RKO (cell line): ENCODE results near the gene CHEK2.
"Not testable (repeated sequence)": the region's sequence is repeated elsewhere in the genome, so short reads cannot be mapped to it uniquely, and the experiment has no call there.

Experiments used
- DNase-seq: peaks from one replicate; pipeline ENCODE4 v3.0.0-alpha.2; 2016; ENCODE audit warnings: low spot score

The CHEK2 gene

GRCh38 chr22:28741785-28742561 is at the start of gene CHEK2, which contains the start of gene HSCB:
TSS of gene CHEK2 (minus strand) at chr22:28741820. CDS start at chr22:28734721, 7,099 bp downstream.
TSS of gene HSCB (plus strand) at chr22:28742039. CDS start at chr22:28742096, 57 bp downstream.
- peak; percentile 99 for DNase-seq

- DNase-seq, result no peak
These were observed 49.5 kb upstream of the CHEK2 start for GRCh38 chr22:28791124-28791523.

DNA sequence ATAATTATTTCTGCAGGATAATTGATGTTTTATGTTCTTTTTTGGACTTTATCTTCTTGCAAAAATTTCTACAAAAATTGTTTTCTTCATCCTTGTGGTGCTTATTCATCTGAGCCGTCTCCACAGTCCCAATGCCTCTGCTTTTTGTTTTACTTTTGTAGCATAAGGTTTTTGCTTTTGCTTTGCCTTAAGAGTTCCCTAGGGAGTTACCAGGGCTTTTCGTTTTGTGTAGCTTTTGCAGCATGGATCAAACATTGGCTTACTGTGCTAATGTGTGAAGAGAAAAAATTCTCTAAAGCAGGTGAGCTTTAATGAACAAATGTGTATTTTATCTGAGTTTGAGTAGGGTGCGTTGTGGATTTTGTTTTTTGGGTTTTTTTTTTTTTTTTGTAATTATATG is 47.0 kb upstream of the CHEK2 start:
- DNase-seq, result no peak

DNA sequence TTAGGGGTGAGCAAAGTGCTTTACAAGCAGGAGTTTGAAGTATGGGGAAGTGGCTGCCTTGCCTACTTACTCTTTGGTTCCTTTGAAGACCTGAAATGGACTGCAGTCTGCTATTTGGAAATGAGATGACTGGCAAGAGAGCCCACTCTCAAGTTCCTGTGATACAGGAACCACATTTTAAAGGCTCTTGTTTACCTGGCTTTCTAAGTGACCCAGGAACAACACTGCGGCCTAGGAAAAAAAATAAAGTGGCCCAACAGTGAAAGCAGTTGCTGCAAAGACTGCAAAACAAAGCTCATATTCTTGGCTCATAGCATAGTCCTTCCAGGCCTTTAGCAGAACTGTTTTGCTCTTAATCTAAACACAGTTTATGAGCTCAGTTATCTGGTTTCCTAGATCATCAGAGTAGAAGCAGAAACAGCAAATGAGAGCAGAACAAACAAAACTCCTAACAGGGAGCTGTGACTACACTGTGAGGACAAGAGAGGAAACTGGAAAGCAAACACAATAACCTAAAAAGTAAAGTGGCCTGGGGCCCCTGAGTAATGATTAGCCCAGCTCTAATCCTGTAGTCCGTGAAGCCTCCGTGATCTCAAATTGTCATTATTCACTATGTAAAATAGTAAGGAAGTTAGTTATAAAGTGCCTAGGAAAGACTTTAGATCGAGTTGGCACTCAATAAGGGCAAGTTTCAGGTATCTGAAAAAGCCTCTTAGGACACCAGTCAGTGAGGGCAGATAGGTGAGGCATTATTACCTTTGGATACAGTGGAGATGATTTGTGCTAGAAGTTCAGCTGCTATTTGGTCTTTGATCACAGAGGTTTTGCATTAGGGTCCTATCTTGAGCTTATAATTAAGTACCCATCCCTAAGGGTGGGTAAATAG is 42.4 kb upstream of the CHEK2 start:
- DNase-seq, result no peak

- no peak for DNase-seq
These were observed 38.7 kb upstream of the CHEK2 start for GRCh38 chr22:28780296-28780695.

DNA sequence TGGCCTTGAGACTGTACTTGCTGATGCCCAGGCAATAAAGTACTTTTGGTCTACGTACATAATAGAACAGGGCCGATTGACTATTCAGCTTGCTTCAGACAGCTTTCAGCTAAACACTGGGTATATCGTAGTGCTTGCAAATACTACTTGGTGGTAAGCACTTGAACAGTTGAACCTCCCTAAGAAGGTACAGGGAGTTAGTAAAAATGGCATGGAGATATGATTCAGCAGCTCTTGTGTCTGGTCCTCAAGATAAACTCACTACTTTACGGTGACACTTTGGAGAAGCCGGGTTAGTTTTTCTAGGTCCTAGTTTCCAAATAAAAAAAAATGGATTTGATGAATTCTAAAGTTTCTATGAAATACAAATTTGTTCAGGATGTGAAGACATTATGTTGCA is 38.2 kb upstream of the CHEK2 start:
- no peak for DNase-seq

DNA sequence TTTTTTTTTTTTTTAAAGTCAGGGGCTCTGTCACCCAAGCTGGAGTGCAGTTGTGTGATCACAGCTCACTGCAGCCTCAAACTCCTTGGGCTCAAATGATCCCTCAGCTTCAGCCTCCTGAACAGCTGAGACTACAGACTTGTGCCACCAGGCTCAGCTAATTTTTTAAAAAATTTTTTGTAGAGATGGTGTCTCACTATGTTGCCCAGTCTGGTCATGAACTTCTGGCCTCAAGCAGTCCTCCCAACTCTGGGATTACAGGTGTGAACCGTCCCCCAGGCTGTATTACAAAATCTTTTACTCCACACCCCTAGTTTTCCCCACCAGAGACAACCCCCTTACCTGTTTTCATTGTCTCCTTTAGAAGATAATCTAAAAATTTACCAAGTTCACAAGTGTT is 32.8 kb upstream of the CHEK2 start:
- no peak for DNase-seq

- DNase-seq, result peak; percentile 56
These were observed 31.8 kb upstream of the CHEK2 start for GRCh38 chr22:28773461-28773867.

DNA sequence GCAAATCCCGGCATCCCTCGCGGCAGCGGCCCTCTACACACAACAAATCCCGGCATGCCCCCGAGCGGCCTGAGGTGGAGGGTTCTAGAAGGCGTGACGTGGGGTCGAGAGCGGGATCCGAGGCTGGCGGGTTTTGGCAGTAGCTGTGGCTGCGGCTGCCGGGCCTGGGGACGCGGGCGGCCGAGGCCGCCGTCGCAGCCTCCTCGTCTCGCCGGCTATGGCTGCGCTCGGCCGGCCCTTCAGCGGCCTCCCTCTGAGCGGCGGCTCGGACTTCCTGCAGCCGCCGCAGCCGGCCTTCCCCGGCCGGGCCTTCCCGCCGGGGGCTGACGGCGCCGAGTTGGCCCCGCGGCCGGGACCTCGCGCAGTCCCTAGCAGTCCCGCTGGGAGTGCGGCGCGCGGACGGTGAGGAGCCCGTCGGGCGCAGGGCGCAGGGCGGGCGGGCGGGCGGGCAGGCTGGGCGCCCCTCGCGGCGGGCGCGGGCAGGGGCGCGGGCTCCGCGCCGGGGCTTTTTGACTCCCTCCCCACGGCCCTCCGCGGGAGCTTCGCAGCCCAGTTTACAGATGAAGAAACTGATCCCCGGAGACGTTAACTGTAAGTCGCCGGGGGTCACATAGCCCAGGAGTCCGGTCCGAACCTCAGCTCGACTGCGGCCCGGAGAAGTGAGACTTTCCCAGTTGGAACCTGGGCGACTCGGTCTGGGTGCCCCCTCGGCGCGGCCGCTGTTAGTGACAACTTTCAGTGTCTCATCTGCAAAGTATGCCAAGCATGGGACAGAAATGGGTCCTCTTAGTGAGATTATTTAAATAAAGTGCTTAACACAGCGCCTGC is 31.2 kb upstream of the CHEK2 start, which contains the start of gene CCDC117:
TSS of gene CCDC117 (plus strand) at position 63 of the 828 bp plus-strand sequence. CDS start at position 218, 155 bp downstream.
- peak; percentile 95 for DNase-seq

DNA sequence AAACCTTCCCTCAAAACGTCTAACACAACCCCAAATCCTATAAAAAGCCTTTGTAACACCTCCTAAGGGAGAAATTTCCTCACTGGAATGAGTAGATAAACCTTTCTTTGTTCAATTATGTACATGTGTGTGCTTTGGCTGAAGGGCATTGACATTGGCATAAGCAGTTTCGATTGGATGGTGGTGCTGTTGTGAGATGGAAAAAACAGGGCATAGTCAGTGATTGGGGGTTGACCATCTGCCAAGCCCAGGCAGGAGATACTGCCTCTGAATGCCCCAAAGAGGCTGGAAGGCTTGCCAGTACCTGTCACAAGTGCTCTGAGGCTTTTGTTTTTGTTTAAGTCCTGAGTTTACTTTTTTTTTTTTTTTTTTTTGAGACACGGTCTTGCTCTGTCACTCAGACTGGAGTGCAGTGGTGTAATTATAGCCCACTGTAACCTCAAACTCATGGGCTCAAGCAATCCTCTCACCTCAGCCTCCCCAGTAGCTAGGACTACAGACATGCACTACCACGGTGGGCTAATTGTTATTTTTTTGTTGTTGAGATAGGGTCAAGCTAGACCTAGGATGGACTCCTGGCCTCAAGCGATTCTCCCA is 29.7 kb upstream of the CHEK2 start:
- no peak for DNase-seq

DNA sequence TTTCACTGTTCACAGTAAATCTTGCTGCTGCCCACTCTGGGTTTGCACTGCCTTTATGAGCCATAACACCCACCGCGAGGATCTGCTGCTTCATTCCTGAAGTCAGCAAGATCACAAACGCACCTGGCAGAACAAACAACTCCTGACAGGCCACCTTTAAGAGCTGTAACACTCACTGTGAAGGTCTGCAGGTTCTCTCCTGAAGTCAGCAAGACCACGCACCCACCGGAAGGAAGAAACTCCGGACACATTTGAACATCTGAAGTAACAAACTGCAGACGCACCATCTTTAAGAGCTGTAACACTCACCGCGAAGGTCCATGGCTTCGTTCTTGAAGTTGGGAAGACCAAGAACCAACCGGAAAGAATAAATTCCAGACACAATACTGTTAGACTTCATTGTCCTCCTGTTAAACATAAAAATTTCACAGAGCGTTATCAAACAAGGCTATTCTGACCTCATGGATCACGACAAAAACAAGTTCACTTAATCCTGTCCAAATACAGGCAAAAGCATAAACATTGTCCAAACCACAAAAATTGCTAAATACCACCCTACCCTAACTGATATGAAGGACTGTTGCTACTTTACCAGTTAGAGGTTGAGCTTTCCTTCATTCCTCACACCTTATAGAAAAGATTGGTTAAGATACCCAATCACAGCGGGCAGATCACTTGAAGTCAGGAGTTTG is 27.9 kb upstream of the CHEK2 start:
- no peak for DNase-seq

DNA sequence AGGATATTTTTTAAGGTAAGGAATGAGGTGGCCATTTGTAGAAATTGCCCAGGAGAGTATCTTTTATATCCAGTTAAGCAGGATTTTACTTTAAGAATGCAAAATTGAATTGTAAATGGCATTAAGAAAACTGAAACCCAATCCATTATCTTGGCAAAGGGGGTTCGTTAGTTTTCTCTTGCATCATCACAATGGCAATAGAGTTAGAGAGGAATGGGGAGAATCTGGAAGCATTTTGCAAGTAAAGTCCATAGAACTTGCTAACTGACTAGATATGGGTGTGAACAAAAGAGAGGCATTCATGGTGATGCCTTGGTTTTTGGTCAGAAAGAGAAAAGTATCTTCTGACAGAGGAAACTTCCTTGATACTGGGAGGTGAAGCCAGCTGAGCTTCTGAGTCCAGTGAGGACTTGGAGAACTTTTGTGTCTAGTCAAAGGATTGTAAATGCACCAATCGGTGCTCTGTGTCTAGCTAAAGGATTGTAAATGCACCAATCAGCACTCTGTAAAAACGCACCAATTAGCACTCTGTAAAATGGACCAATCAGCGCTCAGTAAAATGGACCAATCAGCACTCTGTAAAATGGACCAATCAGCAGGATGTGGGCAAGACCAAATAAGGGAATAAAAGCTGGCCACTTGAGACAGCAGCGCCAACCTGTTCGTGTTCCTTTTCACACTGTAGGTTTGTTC is 27.2 kb upstream of the CHEK2 start:
- no peak for DNase-seq

GRCh38 chr22:28766628-28767027 is 25.0 kb upstream of the CHEK2 start:
- no peak for DNase-seq

DNA sequence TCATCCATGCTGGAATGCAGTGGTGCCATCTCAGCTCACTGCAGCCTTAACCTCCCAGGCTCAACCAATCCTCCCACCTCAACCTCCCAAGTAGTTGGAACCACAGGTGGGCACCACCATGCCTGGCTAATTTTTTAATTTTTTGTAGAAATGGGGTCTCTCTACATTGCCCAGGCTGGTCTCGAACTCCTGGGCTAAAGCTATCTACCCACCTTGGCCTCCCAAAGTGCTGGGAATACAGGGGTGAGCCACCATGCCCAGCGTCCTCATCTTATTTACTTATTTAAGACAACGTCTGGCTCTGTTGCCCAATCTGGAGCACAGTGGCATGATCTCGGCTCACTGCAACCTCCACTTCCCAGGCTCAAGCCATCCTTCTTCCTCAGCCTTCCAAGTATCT is 20.4 kb upstream of the CHEK2 start:
- DNase-seq, result not testable (repeated sequence)

- no peak for DNase-seq
These were observed 19.8 kb upstream of the CHEK2 start for GRCh38 chr22:28761449-28761755.

- DNase-seq, result no peak
These were observed 18.4 kb upstream of the CHEK2 start for GRCh38 chr22:28759861-28760560.

- not testable (repeated sequence) for DNase-seq
These were observed 12.9 kb upstream of the CHEK2 start for GRCh38 chr22:28754512-28754911.

- no peak for DNase-seq
These were observed 8.9 kb upstream of the CHEK2 start for GRCh38 chr22:28750471-28750881.

DNA sequence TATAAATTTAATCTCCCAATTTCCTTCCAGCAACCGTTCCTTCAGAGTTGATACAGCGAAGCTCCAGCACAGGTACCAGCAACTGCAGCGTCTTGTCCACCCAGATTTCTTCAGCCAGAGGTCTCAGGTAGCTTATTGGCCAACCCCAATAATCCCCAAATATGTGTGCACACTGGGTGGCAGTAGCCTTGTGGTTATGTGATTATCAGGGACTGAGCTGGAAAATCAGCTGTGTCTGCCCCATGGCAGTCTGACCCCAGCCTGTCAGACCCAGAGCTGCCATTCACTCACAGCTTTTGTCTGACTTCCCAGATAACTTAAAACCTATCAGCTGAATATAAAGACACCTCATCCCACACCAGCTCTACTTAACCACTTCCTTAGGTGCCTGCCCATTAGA is 2.2 kb upstream of the CHEK2 start:
- DNase-seq, result no peak

GRCh38 chr22:28742562-28742962 is 942 bp upstream of the CHEK2 start:
- DNase-seq, result no peak
